ENCODE data around the gene TMEM54. TPM values are rescaled to one million over a fixed set of nuclear protein-coding genes. Genes with fewer than 3 reads are reported as not detected.
A peak's percentile ranks its signal among the peaks of the same experiment; 100 is the strongest.

TMEM54 gene
- total RNA-seq, 1 experiment from 2014 or later: 95.9 TPM

DNA sequence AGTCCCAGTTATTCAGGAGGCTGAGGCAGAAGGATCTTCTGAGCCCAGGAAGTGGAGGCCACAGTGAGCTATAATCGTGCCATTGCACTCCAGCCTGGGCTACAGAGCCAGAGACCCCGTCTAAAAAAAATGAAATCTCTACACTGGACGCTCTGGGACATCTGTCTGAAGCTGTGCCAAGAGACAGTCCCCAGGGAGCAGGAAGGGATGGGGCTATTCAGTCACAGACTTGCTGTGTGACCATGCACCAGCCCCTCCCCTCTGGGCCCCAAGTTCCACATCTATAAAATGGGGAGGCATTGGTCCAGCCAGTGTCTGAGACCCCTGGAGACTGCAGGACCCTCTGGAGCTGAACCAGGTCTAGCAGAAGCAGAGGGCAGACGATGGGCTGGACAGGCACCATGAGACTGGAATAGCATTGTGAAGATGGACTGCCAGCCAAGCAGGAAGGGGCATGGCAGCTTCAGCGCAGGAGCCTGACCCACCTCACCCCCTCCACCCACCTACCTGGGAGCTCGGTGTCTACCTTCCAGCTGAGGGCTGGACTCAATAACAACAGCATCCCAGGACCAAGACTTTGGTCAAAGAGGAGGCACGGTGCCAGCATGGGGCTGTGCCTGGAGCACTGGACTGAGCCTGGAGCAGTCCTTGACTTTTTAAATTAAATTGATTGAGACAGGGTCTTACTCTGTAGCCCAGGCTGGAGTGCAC is 1.4 kb downstream of the TMEM54 start:
- no TSS peak for BruUV-seq (replicated peaks)
- peaks cover 33% of the 10 kb centered on the region for H3K36me3 Mint-ChIP-seq (ENCODE audit: insufficient read depth, unreplicated experiment)
- H3K4me3 Mint-ChIP-seq (ENCODE audit: low read depth, unreplicated experiment): peak overlapping the region; percentile 81
- no peak for TF ChIP-seq CTCF (IDR thresholded peaks at IDR 0.05; ENCODE audit: unreplicated experiment)
- DNase-seq: no peak
- no peaks in the 10 kb centered on the region for H3K27me3 Mint-ChIP-seq (ENCODE audit: unreplicated experiment)
- H3K4me1 Mint-ChIP-seq (ENCODE audit: low read depth, unreplicated experiment): peaks cover 14% of the 10 kb centered on the region
- no peak overlapping the region for H3K27ac Mint-ChIP-seq (ENCODE audit: unreplicated experiment)
- CTCF ChIA-PET: interaction anchor here (0.6 kb wide), 1 partner anchor 379 kb away, joined by 3 read pairs; no protein-coding TSS in a partner anchor
- intact Hi-C loops (cut with micrococcal nuclease; ENCODE audit: unreplicated experiment): no loop called here
- H3K9me3 Mint-ChIP-seq (ENCODE audit: low read depth, unreplicated experiment): no peaks in the 10 kb centered on the region

- Mint-ChIP-seq H3K4me1 (ENCODE audit: low read depth, unreplicated experiment) (peaks cover 7% of the 10 kb centered on the region), H3K27me3 (ENCODE audit: unreplicated experiment) (no peaks in the 10 kb centered on the region), H3K36me3 (ENCODE audit: insufficient read depth, unreplicated experiment) (peaks cover 34% of the 10 kb centered on the region), H3K9me3 (ENCODE audit: low read depth, unreplicated experiment) (no peaks in the 10 kb centered on the region), H3K27ac (ENCODE audit: unreplicated experiment) (no peak overlapping the region), H3K4me3 (ENCODE audit: low read depth, unreplicated experiment) (no peak overlapping the region)
- no peak for DNase-seq
- TSS peak; percentile 29 for BruUV-seq (replicated peaks)
- no peak for TF ChIP-seq CTCF (IDR thresholded peaks at IDR 0.05; ENCODE audit: unreplicated experiment)
- intact Hi-C loops (cut with micrococcal nuclease; ENCODE audit: unreplicated experiment): no loop called here
- CTCF ChIA-PET: interaction anchor here (0.6 to 1.4 kb wide), 2 partner anchors 184 to 379 kb away, joined by 3 to 4 read pairs; no protein-coding TSS in a partner anchor
Measured at GRCh38 chr1:32898958-32899357, 2.2 kb downstream of the TMEM54 start.

- Mint-ChIP-seq H3K27ac (ENCODE audit: unreplicated experiment) (no peak overlapping the region), H3K27me3 (ENCODE audit: unreplicated experiment) (peaks cover 7% of the 10 kb centered on the region), H3K36me3 (ENCODE audit: insufficient read depth, unreplicated experiment) (peaks cover 43% of the 10 kb centered on the region), H3K9me3 (ENCODE audit: low read depth, unreplicated experiment) (no peaks in the 10 kb centered on the region), H3K4me1 (ENCODE audit: low read depth, unreplicated experiment) (peaks cover 6% of the 10 kb centered on the region), H3K4me3 (ENCODE audit: low read depth, unreplicated experiment) (no peak overlapping the region)
- CTCF ChIA-PET: interaction anchor here (1.4 kb wide), 1 partner anchor 185 kb away, joined by 4 read pairs; no protein-coding TSS in a partner anchor
- intact Hi-C loops (cut with micrococcal nuclease; ENCODE audit: unreplicated experiment): no loop called here
- DNase-seq: no peak
- BruUV-seq (replicated peaks): no TSS peak
- TF ChIP-seq CTCF (IDR thresholded peaks at IDR 0.05; ENCODE audit: unreplicated experiment): no peak
Measured at GRCh38 chr1:32898056-32898455, 3.1 kb downstream of the TMEM54 start.

DNA sequence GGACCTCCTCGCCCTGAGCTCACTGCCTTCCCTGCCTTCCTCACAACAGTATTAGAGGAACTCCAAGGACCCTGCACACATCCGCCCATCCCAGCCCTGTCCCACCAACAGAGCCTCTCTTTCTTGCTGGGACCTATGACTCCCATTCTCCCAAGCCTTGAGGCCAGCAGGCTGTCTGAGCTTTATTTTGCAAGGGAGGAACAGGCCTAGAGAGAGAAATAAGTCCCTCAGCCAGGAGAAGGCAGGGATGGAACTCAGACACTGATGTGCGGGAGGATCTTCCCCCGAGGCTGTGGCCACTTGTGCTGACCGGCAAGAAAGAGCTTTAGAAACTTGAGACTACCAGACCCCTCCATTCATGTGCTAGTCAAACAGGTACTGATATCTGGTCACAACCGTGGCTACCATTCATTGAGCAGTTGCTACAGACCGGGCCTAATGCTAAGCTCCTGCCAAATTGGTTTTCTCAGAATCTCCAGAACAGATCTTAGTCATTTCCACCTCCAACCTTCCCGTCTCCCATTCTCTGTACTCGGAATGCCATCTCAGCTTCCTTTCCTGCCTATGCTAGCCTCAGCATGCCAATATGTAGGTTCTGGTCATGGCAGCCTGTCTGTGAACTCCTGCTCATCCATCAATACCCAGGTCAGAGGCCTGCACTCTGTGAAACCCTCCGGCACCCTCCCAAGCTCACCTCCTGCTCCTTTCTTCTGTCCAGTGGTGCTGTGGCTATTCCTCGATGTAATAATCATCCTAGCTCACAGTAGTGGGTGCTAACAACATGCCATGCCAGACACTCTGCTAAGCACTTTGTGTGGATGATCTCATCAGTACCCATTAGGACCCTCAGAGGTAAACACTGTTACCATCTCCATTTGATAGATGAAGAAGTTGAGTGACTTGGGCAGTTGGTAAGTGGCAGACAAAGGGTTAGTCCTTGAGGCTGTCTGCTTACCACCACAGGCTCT is 3.8 kb downstream of the TMEM54 start:
- H3K27me3 Mint-ChIP-seq (ENCODE audit: unreplicated experiment): peaks cover 14% of the 10 kb centered on the region
- BruUV-seq (replicated peaks): no TSS peak
- no peak overlapping the region for H3K4me3 Mint-ChIP-seq (ENCODE audit: low read depth, unreplicated experiment)

More for the DNA sequence above, 3.8 kb downstream of the TMEM54 start:
- no peak for TF ChIP-seq CTCF (IDR thresholded peaks at IDR 0.05; ENCODE audit: unreplicated experiment)
- H3K9me3 Mint-ChIP-seq (ENCODE audit: low read depth, unreplicated experiment): no peaks in the 10 kb centered on the region
- no peak for DNase-seq
- intact Hi-C loops (cut with micrococcal nuclease; ENCODE audit: unreplicated experiment): no loop called here
- H3K36me3 Mint-ChIP-seq (ENCODE audit: insufficient read depth, unreplicated experiment): peaks cover 45% of the 10 kb centered on the region
- no peak overlapping the region for H3K27ac Mint-ChIP-seq (ENCODE audit: unreplicated experiment)
- CTCF ChIA-PET: interaction anchor here (0.6 to 1.0 kb wide), 2 partner anchors 10 to 134 kb away, joined by 3 to 4 read pairs; no protein-coding TSS in a partner anchor
- peaks cover 11% of the 10 kb centered on the region for H3K4me1 Mint-ChIP-seq (ENCODE audit: low read depth, unreplicated experiment)
